Fibroblast of lung (primary cell): ENCODE measurements around the gene ITPRID1. TPM values are rescaled to one million over a fixed set of nuclear protein-coding genes. Genes with fewer than 3 reads are reported as not detected.

ENCODE experiments used
- DNase-seq, 2 donors: peaks; one replicate each; pipeline versions ENCODE4 v3.0.0 to v3.0.0-alpha.2; 2010; ENCODE audit warnings: low read depth in 2 of 2
- H2AFZ ChIP-seq: 2 replicates; pipeline ENCODE4 v1.5.1; 2012; ENCODE audit warnings: low read length, control low read depth, inconsistent platforms
- H3K27ac ChIP-seq: 2 replicates; pipeline ENCODE4 v1.5.1; 2011; ENCODE audit warnings: low read length, control low read depth; ENCODE audit not compliant: insufficient read depth
- H3K27me3 ChIP-seq: 2 replicates; pipeline ENCODE4 v1.5.1; 2011; ENCODE audit warnings: mild to moderate bottlenecking, low read length; ENCODE audit not compliant: control insufficient read depth, insufficient read depth
- H3K36me3 ChIP-seq: 2 replicates; pipeline ENCODE4 v1.5.1; 2011; ENCODE audit warnings: low read length; ENCODE audit not compliant: control insufficient read depth, insufficient read depth
- H3K4me1 ChIP-seq: 2 replicates; pipeline ENCODE4 v1.5.1; 2011; ENCODE audit warnings: low read length; ENCODE audit not compliant: control insufficient read depth, insufficient read depth; ENCODE audit errors: extremely low read depth
- H3K4me2 ChIP-seq: 2 replicates; pipeline ENCODE4 v1.5.1; 2011; ENCODE audit warnings: low read length, control low read depth; ENCODE audit not compliant: insufficient read depth; ENCODE audit errors: extremely low read depth
- H3K4me3 ChIP-seq, 4 experiments: fragments of 200-600 bp in 1 of 4; sonication (generic) in 1 of 4; replicated peaks in 1 of 4; 2 replicates each; pipeline ENCODE4 v1.5.1; 2011 to 2016; ENCODE audit warnings: low read length in 4 of 4, low read depth in 3 of 4, mild to moderate bottlenecking in 3 of 4, control low read depth in 2 of 4, inconsistent platforms in 1 of 4, mixed read lengths in 1 of 4; ENCODE audit not compliant: insufficient read depth in 1 of 4; ENCODE audit errors: control extremely low read depth in 1 of 4
- H3K79me2 ChIP-seq: 2 replicates; pipeline ENCODE4 v1.5.1; 2012; ENCODE audit warnings: mild to moderate bottlenecking, low read length, inconsistent platforms; ENCODE audit not compliant: control insufficient read depth, insufficient read depth
- H3K9ac ChIP-seq: 2 replicates; pipeline ENCODE4 v1.5.1; 2011; ENCODE audit warnings: mild to moderate bottlenecking, low read length, control low read depth; ENCODE audit not compliant: insufficient read depth
- H3K9me3 ChIP-seq: 2 replicates; pipeline ENCODE4 v1.5.1; 2012; ENCODE audit warnings: low read depth, low read length; ENCODE audit not compliant: control insufficient read depth, insufficient read depth
- H4K20me1 ChIP-seq: 2 replicates; pipeline ENCODE4 v1.5.1; 2011; ENCODE audit warnings: low read length; ENCODE audit not compliant: control insufficient read depth, insufficient read depth; ENCODE audit errors: extremely low read depth
- CTCF ChIP-seq, 2 donors: IDR thresholded peaks in 1 of 2; conservative IDR thresholded peaks in 1 of 2; 1 replicate in 1 of 2; 2 replicates in 1 of 2; pipeline ENCODE4 v1.5.1; 2011 to 2012; ENCODE audit warnings: low read length in 2 of 2, control low read depth in 1 of 2, inconsistent platforms in 1 of 2, low read depth in 1 of 2, mild to moderate bottlenecking in 1 of 2
- EZH2 ChIP-seq: IDR thresholded peaks from 2 replicates; pipeline ENCODE4 v1.5.1; 2012; ENCODE audit warnings: low read length, control low read depth, mild to moderate bottlenecking; ENCODE audit errors: missing control alignments
- polyA plus RNA-seq, 2 donors: library from polyadenylated mRNA; depleted of rRNA in 1 of 2; stranded (reverse) in 1 of 2; unstranded in 1 of 2; fragments of >200 nt; gene quantifications; 2 replicates each; pipeline ENCODE4 v1.2.1, GENCODE V29; 2011 to 2012; ENCODE audit warnings: missing spikeins in 1 of 2
- total RNA-seq: library from RNA; depleted of rRNA; stranded (reverse); fragments of >200 nt; gene quantifications from 2 replicates; pipeline ENCODE4 v1.2.1, GENCODE V29; 2014

The ITPRID1 gene
- total and polyA plus RNA-seq, 2 donors (not counting 1 experiment from before 2014, with no cell fraction given) = not detected

- no peaks in the 10 kb centered on the region for H4K20me1 ChIP-seq
- no peaks in the 10 kb centered on the region for H3K4me1 ChIP-seq
- H3K9me3 ChIP-seq = no peaks in the 10 kb centered on the region
- no peak overlapping the region for H3K27ac ChIP-seq
- H3K4me2 ChIP-seq = no peak overlapping the region
- no peaks in the 10 kb centered on the region for H3K79me2 ChIP-seq
- no peak for DNase-seq
- H3K4me3 ChIP-seq = no peak overlapping the region
- no peaks in the 10 kb centered on the region for H3K27me3 ChIP-seq
- H2AFZ ChIP-seq = no peak overlapping the region
- H3K9ac ChIP-seq = no peak overlapping the region
- no peak for TF ChIP-seq CTCF (conservative IDR thresholded peaks at IDR 0.05 in 1 of 2, IDR thresholded peaks at IDR 0.05 in 1 of 2; ENCODE audit: low read depth in 1 of 2, low read length in 2 of 2)
- no peak for TF ChIP-seq EZH2
- H3K36me3 ChIP-seq = no peaks in the 10 kb centered on the region
Observed at GRCh38 chr7:31564661-31565060, 50.8 kb downstream of the ITPRID1 start.

- Histone ChIP-seq H3K27me3 (no peaks in the 10 kb centered on the region), H3K9me3 (no peaks in the 10 kb centered on the region), H3K79me2 (no peaks in the 10 kb centered on the region), H4K20me1 (no peaks in the 10 kb centered on the region), H2AFZ (no peak overlapping the region), H3K9ac (no peak overlapping the region), H3K4me2 (no peak overlapping the region), H3K4me1 (no peaks in the 10 kb centered on the region), H3K4me3 (no peak overlapping the region), H3K27ac (no peak overlapping the region), H3K36me3 (no peaks in the 10 kb centered on the region)
- no peak for TF ChIP-seq EZH2
- TF ChIP-seq CTCF (conservative IDR thresholded peaks at IDR 0.05 in 1 of 2, IDR thresholded peaks at IDR 0.05 in 1 of 2; ENCODE audit: low read depth in 1 of 2, low read length in 2 of 2) = no peak
- DNase-seq = no peak
Observed at GRCh38 chr7:31569528-31569927, 55.6 kb downstream of the ITPRID1 start.

GRCh38 chr7:31583526-31583925 is 69.6 kb downstream of the ITPRID1 start:
- Histone ChIP-seq H3K9ac (no peak overlapping the region), H3K4me3 (no peak overlapping the region), H3K36me3 (no peaks in the 10 kb centered on the region), H3K27ac (no peak overlapping the region), H3K79me2 (no peaks in the 10 kb centered on the region), H3K9me3 (no peaks in the 10 kb centered on the region), H4K20me1 (no peaks in the 10 kb centered on the region), H2AFZ (no peak overlapping the region), H3K27me3 (no peaks in the 10 kb centered on the region), H3K4me2 (no peak overlapping the region), H3K4me1 (no peaks in the 10 kb centered on the region)
- TF ChIP-seq CTCF (conservative IDR thresholded peaks at IDR 0.05 in 1 of 2, IDR thresholded peaks at IDR 0.05 in 1 of 2; ENCODE audit: low read depth in 1 of 2, low read length in 2 of 2) (no peak), EZH2 (no peak)
- DNase-seq = no peak
